COLO829 (cell line): Measurements from ENCODE around the gene POU2AF1.

ENCODE experiments used
- DNase-seq: peaks from one replicate; pipeline ENCODE4 v3.0.0; 2012; ENCODE audit warnings: low spot score

POU2AF1 gene

GRCh38 chr11:111360150-111361043 is 18.7 kb downstream of the POU2AF1 start:
- no peak for DNase-seq

GRCh38 chr11:111359223-111360149 is 19.6 kb downstream of the POU2AF1 start:
- DNase-seq: no peak

- DNase-seq: no peak
Observed at GRCh38 chr11:111358038-111359001, 20.8 kb downstream of the POU2AF1 start.

- DNase-seq: no peak
Observed at GRCh38 chr11:111357150-111358037, 21.7 kb downstream of the POU2AF1 start.

- DNase-seq: no peak
Observed at GRCh38 chr11:111356660-111357048, 22.4 kb downstream of the POU2AF1 start.

GRCh38 chr11:111355956-111356659 is 23.0 kb downstream of the POU2AF1 start:
- DNase-seq: no peak

- DNase-seq: no peak
Observed at GRCh38 chr11:111355101-111355500, 24.0 kb downstream of the POU2AF1 start.

- no peak for DNase-seq
Observed at GRCh38 chr11:111354601-111354891, 24.5 kb downstream of the POU2AF1 start.

- DNase-seq: no peak
Observed at GRCh38 chr11:111353776-111354600, 25.1 kb downstream of the POU2AF1 start.

- DNase-seq: peak; percentile 28
Observed at GRCh38 chr11:111352935-111353710, 26.0 kb downstream of the POU2AF1 start.

GRCh38 chr11:111352231-111352746 is 26.8 kb downstream of the POU2AF1 start:
- no peak for DNase-seq

GRCh38 chr11:111351374-111352055 is 27.6 kb downstream of the POU2AF1 start:
- DNase-seq: no peak

- no peak for DNase-seq
Observed at GRCh38 chr11:111350811-111351210, 28.3 kb downstream of the POU2AF1 start.

GRCh38 chr11:111349191-111349695 is 29.8 kb downstream of the POU2AF1 start:
- DNase-seq: no peak

- no peak for DNase-seq
Observed at GRCh38 chr11:111348147-111348546, 30.9 kb downstream of the POU2AF1 start.

- DNase-seq: no peak
Observed at GRCh38 chr11:111347723-111348115, 31.4 kb downstream of the POU2AF1 start.

- no peak for DNase-seq
Observed at GRCh38 chr11:111347002-111347722, 31.9 kb downstream of the POU2AF1 start.
